GM19324 (cell line): ENCODE results near the gene PRUNE2.
"Not testable (repeated sequence)": the region's sequence is repeated elsewhere in the genome, so short reads cannot be mapped to it uniquely, and the experiment has no call there.

Experiments
- ATAC-seq: cut with Tn5 transposase; IDR thresholded peaks from one replicate; pipeline ENCODE4 v1.9.1; 2021; ENCODE audit warnings: mild to moderate bottlenecking, moderate library complexity; ENCODE audit not compliant: unreplicated experiment, low FRiP score

Gene PRUNE2

GRCh38 chr9:76680716-76681425 lies 225.0 kb downstream of the PRUNE2 start:
- no peak for ATAC-seq

GRCh38 chr9:76677481-76678055 lies 228.3 kb downstream of the PRUNE2 start:
- ATAC-seq, result no peak

GRCh38 chr9:76676857-76677256 lies 229.1 kb downstream of the PRUNE2 start:
- no peak for ATAC-seq

GRCh38 chr9:76667521-76667957 lies 238.4 kb downstream of the PRUNE2 start:
- ATAC-seq, result no peak

- ATAC-seq, result not testable (repeated sequence)
Observed at GRCh38 chr9:76665966-76666365, 239.9 kb downstream of the PRUNE2 start.

- no peak for ATAC-seq
Observed at GRCh38 chr9:76665458-76665857, 240.5 kb downstream of the PRUNE2 start.

GRCh38 chr9:76664120-76664519 lies 241.8 kb downstream of the PRUNE2 start:
- ATAC-seq, result no peak

GRCh38 chr9:76662476-76663281 lies 243.2 kb downstream of the PRUNE2 start:
- no peak for ATAC-seq

GRCh38 chr9:76658510-76659231 lies 247.2 kb downstream of the PRUNE2 start:
- ATAC-seq, result peak; percentile 65

GRCh38 chr9:76657265-76657664 lies 248.6 kb downstream of the PRUNE2 start:
- no peak for ATAC-seq

- no peak for ATAC-seq
Observed at GRCh38 chr9:76655971-76656370, 249.9 kb downstream of the PRUNE2 start.

- no peak for ATAC-seq
Observed at GRCh38 chr9:76655121-76655541, 250.8 kb downstream of the PRUNE2 start.

GRCh38 chr9:76654575-76654974 lies 251.3 kb downstream of the PRUNE2 start:
- no peak for ATAC-seq

GRCh38 chr9:76654051-76654461 lies 251.9 kb downstream of the PRUNE2 start:
- ATAC-seq, result no peak

GRCh38 chr9:76652894-76653293 lies 253.0 kb downstream of the PRUNE2 start:
- ATAC-seq, result no peak

GRCh38 chr9:76651119-76651705 lies 254.7 kb downstream of the PRUNE2 start:
- ATAC-seq, result no peak

- no peak for ATAC-seq
Observed at GRCh38 chr9:76650692-76651091, 255.2 kb downstream of the PRUNE2 start.

- ATAC-seq, result no peak
Observed at GRCh38 chr9:76649894-76650293, 256.0 kb downstream of the PRUNE2 start.

GRCh38 chr9:76646249-76646648 lies 259.7 kb downstream of the PRUNE2 start:
- ATAC-seq, result no peak

- ATAC-seq, result no peak
Observed at GRCh38 chr9:76644647-76645250, 261.2 kb downstream of the PRUNE2 start.
